Panc1 (cell line): Measurements from ENCODE around the gene FSIP1.

Source experiments
- POLR2AphosphoS5 ChIP-seq: IDR thresholded peaks from 2 replicates; pipeline ENCODE4 v1.6.1; 2012; ENCODE audit warnings: mild to moderate bottlenecking, low read depth, low read length, moderate library complexity
- TCF7L2 ChIP-seq: IDR thresholded peaks from 2 replicates; pipeline ENCODE4 v1.6.1; 2011; ENCODE audit warnings: mild to moderate bottlenecking, low read depth, low read length, inconsistent platforms
- TF ChIP-seq, protein P1 (sequence below): fragments of 450-650 bp; IDR thresholded peaks from 2 replicates; pipeline ENCODE4 v1.5.1; 2017; ENCODE audit warnings: mild to moderate bottlenecking
- TF ChIP-seq, protein P2 (sequence below), 2 experiments: IDR thresholded peaks; 2 replicates each; pipeline ENCODE4 v1.6.1; 2011 to 2012; ENCODE audit warnings: low read depth in 2 of 2, control low read depth in 1 of 2, low read length in 1 of 2, mild to moderate bottlenecking in 1 of 2, moderate library complexity in 1 of 2; ENCODE audit not compliant: insufficient read depth in 1 of 2

DNA sequence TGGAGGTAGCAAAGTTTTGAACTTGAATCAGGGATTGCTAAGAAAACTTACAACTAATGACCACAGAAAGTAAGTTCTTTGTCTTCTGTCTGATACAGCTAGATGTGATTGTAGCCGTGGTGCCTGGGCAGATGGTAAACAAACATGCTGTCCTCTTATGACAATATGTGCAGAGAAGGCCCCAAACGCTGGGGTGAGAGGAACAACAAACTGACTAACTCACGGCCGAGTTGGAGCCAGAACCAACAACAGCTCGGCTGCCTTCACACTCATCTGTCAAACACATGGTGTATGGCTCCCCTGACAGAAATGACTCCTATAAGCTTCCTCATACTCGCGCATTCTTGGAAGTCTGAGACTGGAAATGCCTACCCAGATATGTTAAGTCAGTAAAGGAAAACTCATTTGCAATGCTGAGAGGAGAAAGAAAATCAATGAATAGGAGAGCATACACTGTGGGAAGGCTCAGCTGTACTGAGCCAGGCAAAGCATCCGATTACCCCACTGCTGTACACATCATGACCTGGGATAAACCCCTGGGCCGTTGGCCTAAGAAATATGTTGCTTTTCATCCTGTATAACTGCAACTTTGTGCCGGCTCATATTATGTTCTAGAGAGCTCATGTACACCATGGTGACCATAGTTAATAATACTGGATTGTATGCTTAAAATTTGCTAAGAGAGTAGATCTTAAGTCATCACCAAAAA, 196.1 kb downstream of the FSIP1 start:
- TF ChIP-seq, protein P1, sequence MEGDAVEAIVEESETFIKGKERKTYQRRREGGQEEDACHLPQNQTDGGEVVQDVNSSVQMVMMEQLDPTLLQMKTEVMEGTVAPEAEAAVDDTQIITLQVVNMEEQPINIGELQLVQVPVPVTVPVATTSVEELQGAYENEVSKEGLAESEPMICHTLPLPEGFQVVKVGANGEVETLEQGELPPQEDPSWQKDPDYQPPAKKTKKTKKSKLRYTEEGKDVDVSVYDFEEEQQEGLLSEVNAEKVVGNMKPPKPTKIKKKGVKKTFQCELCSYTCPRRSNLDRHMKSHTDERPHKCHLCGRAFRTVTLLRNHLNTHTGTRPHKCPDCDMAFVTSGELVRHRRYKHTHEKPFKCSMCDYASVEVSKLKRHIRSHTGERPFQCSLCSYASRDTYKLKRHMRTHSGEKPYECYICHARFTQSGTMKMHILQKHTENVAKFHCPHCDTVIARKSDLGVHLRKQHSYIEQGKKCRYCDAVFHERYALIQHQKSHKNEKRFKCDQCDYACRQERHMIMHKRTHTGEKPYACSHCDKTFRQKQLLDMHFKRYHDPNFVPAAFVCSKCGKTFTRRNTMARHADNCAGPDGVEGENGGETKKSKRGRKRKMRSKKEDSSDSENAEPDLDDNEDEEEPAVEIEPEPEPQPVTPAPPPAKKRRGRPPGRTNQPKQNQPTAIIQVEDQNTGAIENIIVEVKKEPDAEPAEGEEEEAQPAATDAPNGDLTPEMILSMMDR = no peak
- TF ChIP-seq TCF7L2 = no peak
- TF ChIP-seq POLR2AphosphoS5 = no peak
- TF ChIP-seq, protein P2, sequence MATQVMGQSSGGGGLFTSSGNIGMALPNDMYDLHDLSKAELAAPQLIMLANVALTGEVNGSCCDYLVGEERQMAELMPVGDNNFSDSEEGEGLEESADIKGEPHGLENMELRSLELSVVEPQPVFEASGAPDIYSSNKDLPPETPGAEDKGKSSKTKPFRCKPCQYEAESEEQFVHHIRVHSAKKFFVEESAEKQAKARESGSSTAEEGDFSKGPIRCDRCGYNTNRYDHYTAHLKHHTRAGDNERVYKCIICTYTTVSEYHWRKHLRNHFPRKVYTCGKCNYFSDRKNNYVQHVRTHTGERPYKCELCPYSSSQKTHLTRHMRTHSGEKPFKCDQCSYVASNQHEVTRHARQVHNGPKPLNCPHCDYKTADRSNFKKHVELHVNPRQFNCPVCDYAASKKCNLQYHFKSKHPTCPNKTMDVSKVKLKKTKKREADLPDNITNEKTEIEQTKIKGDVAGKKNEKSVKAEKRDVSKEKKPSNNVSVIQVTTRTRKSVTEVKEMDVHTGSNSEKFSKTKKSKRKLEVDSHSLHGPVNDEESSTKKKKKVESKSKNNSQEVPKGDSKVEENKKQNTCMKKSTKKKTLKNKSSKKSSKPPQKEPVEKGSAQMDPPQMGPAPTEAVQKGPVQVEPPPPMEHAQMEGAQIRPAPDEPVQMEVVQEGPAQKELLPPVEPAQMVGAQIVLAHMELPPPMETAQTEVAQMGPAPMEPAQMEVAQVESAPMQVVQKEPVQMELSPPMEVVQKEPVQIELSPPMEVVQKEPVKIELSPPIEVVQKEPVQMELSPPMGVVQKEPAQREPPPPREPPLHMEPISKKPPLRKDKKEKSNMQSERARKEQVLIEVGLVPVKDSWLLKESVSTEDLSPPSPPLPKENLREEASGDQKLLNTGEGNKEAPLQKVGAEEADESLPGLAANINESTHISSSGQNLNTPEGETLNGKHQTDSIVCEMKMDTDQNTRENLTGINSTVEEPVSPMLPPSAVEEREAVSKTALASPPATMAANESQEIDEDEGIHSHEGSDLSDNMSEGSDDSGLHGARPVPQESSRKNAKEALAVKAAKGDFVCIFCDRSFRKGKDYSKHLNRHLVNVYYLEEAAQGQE (IDR thresholded peaks at IDR 0.05; ENCODE audit: insufficient read depth in 1 of 2, low read depth in 2 of 2, low read length in 1 of 2) = no peak
